HepG2 (cell line): ENCODE data around the gene CHMP1A. TPM values are rescaled to one million over a fixed set of nuclear protein-coding genes. Genes with fewer than 3 reads are reported as not detected.
A peak's percentile ranks its signal among the peaks of the same experiment; 100 is the strongest.

Experiments used
- GATAD2A ChIP-seq: IDR thresholded peaks from 2 replicates; pipeline ENCODE4 v1.6.1; 2016
- NAIF1 ChIP-seq: sonication (generic); formaldehyde crosslinking; IDR thresholded peaks from 2 replicates; pipeline ENCODE4 v1.5.0; 2020; ENCODE audit warnings: mild to moderate bottlenecking, missing genetic modification reagents, borderline replicate concordance
- PCBP2 ChIP-seq: fragments of 200-400 bp; formaldehyde crosslinking; optimal IDR thresholded peaks from 2 replicates; pipeline ENCODE3; 2018; ENCODE audit warnings: low read length, low read depth; ENCODE audit not compliant: poor library complexity, severe bottlenecking
- RNF2 ChIP-seq: fragments of 450-650 bp; conservative IDR thresholded peaks from 2 replicates; pipeline ENCODE4 v1.6.1; 2016; ENCODE audit warnings: low read depth
- SMYD3 ChIP-seq: sonication (generic); formaldehyde crosslinking; IDR thresholded peaks from 2 replicates; pipeline ENCODE4 v1.8.1; 2023; ENCODE audit warnings: mild to moderate bottlenecking, missing genetic modification reagents
- TBL1XR1 ChIP-seq: fragments of 150-350 bp; IDR thresholded peaks from 2 replicates; pipeline ENCODE4 v1.6.1; 2014; ENCODE audit warnings: borderline replicate concordance, low read length; ENCODE audit not compliant: partially characterized antibody
- TGIF2 ChIP-seq: IDR thresholded peaks from 2 replicates; pipeline ENCODE4 v1.6.1; 2016; ENCODE audit warnings: control low read depth, missing compliant biosample characterization
- ZMAT3 ChIP-seq: sonication (generic); formaldehyde crosslinking; conservative IDR thresholded peaks from 2 replicates; pipeline ENCODE4 v1.7.0; 2021; ENCODE audit warnings: missing genetic modification reagents
- ZNF235 ChIP-seq: sonication (generic); formaldehyde crosslinking; IDR thresholded peaks from 2 replicates; pipeline ENCODE4 v1.8.1; 2023; ENCODE audit warnings: mild to moderate bottlenecking, missing genetic modification reagents, borderline replicate concordance
- ZNF652 ChIP-seq: IDR thresholded peaks from 2 replicates; pipeline ENCODE4 v1.6.1; 2016; ENCODE audit warnings: low read depth, borderline replicate concordance
- ZNF672 ChIP-seq: sonication (generic); formaldehyde crosslinking; IDR thresholded peaks from 2 replicates; pipeline ENCODE4 v1.8.1; 2022; ENCODE audit warnings: missing genetic modification reagents
- ZNF703 ChIP-seq: sonication (generic); formaldehyde crosslinking; IDR thresholded peaks from 2 replicates; pipeline ENCODE4 v1.5.1; 2020; ENCODE audit warnings: missing genetic modification reagents, mild to moderate bottlenecking, moderate library complexity, borderline replicate concordance
- ZNF737 ChIP-seq: sonication (generic); formaldehyde crosslinking; IDR thresholded peaks from 2 replicates; pipeline ENCODE4 v1.5.0; 2020; ENCODE audit warnings: missing genetic modification reagents, mild to moderate bottlenecking, borderline replicate concordance
- polyA plus RNA-seq, 8 experiments: library from polyadenylated mRNA; depleted of rRNA in 3 of 8; stranded (reverse) in 7 of 8; unstranded in 1 of 8; fragments of >200 nt; fragmentation: Illumina TruSeq in 4 of 8; extraction: Trizol in 4 of 8; gene quantifications; 2 replicates each; pipeline versions ENCODE4 v1.2.1 to v1.2.3, GENCODE V29; 2011 to 2016; ENCODE audit warnings: low read depth in 4 of 8, missing spikeins in 1 of 8, mixed read lengths in 1 of 8; ENCODE audit not compliant: insufficient read depth in 1 of 8
- total RNA-seq, 5 experiments: library from RNA; depleted of rRNA; stranded (reverse); fragments of >200 nt; fragmentation: Illumina TruSeq; extraction: Trizol; gene quantifications; 2 replicates each; pipeline ENCODE4 v1.2.3, GENCODE V29; 2016; ENCODE audit warnings: low read depth in 1 of 5
- TF ChIP-seq, protein P1 (sequence below): sonication (generic); formaldehyde crosslinking; IDR thresholded peaks from 2 replicates; pipeline ENCODE4 v1.5.0; 2020; ENCODE audit warnings: mild to moderate bottlenecking, missing genetic modification reagents
- TF ChIP-seq, protein P2 (sequence below), 2 experiments: sonication (generic) in 1 of 2; formaldehyde crosslinking in 1 of 2; IDR thresholded peaks; 2 replicates each; pipeline versions ENCODE4 v1.4.0 to v1.6.1; 2016 to 2020; ENCODE audit warnings: borderline replicate concordance in 1 of 2, low read depth in 1 of 2, mild to moderate bottlenecking in 1 of 2, missing genetic modification reagents in 1 of 2
- TF ChIP-seq, protein P3 (sequence below): sonication (generic); formaldehyde crosslinking; IDR thresholded peaks from 2 replicates; pipeline ENCODE4 v1.5.0; 2020; ENCODE audit warnings: missing genetic modification reagents
- TF ChIP-seq, protein P4 (sequence below): sonication (generic); formaldehyde crosslinking; IDR thresholded peaks from 2 replicates; pipeline ENCODE4 v1.5.0; 2020; ENCODE audit warnings: missing genetic modification reagents
- TF ChIP-seq, protein P5 (sequence below): IDR thresholded peaks from 2 replicates; pipeline ENCODE4 v1.6.1; 2016; ENCODE audit warnings: missing biosample characterization, missing genetic modification reagents, low read depth

The CHMP1A gene
- total and polyA plus RNA-seq, 2 of the 13 experiments (the other 11 are each of a cell fraction or from before 2014, with no cell fraction given): 69.4 to 73.3 TPM

DNA sequence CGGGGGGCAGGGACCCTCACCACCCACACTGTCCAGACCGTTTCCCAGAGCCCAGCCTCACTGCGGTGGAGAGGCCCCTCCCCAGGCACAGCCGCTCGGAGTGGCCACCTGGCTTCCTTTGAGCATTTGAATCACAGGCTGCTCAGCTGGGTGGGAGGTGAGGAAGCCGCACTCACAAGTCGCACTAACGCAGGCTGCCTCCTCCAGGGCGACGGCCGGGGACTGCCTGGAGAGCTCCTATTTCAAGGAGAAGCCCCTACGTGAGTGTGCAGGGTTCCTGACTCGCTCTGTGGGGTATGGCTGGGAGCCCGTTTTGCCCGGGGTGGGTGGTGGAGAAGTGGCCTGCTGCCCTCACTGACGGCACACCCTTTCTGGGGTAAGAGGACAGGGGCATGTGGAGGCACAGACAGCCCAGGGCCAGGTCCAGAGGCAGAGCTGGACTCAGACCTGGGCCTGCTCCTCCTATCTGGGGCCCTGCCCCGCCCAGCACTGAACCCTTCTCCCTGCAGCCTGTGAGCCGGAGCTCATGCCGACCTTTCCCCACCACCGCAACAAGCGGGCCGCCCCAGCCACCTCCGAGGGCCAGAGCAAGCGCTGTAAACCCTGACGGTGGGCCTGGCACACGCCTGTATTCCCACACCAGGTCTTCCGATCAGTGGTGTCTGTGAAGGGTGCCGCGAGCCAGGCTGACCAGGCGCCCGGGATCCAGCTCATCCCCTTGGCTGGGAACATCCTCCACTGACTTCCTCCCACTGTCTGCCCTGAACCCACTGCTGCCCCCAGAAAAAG is 37.8 kb upstream of the CHMP1A start (continued):
- TF ChIP-seq, protein P1, sequence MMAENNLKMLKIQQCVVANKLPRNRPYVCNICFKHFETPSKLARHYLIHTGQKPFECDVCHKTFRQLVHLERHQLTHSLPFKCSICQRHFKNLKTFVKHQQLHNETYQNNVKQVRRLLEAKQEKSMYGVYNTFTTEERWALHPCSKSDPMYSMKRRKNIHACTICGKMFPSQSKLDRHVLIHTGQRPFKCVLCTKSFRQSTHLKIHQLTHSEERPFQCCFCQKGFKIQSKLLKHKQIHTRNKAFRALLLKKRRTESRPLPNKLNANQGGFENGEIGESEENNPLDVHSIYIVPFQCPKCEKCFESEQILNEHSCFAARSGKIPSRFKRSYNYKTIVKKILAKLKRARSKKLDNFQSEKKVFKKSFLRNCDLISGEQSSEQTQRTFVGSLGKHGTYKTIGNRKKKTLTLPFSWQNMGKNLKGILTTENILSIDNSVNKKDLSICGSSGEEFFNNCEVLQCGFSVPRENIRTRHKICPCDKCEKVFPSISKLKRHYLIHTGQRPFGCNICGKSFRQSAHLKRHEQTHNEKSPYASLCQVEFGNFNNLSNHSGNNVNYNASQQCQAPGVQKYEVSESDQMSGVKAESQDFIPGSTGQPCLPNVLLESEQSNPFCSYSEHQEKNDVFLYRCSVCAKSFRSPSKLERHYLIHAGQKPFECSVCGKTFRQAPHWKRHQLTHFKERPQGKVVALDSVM (CRISPR knock-in tag): peak; percentile 52; the same call in 1 of the 2 replicates
- TF ChIP-seq TGIF2 (CRISPR knock-in tag): no peak
- no peak for TF ChIP-seq NAIF1
- no peak for TF ChIP-seq GATAD2A
- TF ChIP-seq ZNF672 (CRISPR knock-in tag): no peak
- no peak for TF ChIP-seq PCBP2
- TF ChIP-seq, protein P2, sequence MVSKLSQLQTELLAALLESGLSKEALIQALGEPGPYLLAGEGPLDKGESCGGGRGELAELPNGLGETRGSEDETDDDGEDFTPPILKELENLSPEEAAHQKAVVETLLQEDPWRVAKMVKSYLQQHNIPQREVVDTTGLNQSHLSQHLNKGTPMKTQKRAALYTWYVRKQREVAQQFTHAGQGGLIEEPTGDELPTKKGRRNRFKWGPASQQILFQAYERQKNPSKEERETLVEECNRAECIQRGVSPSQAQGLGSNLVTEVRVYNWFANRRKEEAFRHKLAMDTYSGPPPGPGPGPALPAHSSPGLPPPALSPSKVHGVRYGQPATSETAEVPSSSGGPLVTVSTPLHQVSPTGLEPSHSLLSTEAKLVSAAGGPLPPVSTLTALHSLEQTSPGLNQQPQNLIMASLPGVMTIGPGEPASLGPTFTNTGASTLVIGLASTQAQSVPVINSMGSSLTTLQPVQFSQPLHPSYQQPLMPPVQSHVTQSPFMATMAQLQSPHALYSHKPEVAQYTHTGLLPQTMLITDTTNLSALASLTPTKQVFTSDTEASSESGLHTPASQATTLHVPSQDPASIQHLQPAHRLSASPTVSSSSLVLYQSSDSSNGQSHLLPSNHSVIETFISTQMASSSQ (IDR thresholded peaks at IDR 0.05; ENCODE audit: low read depth): no peak
- TF ChIP-seq, protein P2 (CRISPR knock-in tag; IDR thresholded peaks at IDR 0.05; ENCODE audit: borderline replicate concordance): no peak; the same call in 1 of the 2 replicates
- no peak for TF ChIP-seq ZNF737 (CRISPR knock-in tag)
- no peak for TF ChIP-seq ZNF235 (CRISPR knock-in tag)
- no peak for TF ChIP-seq RNF2
- TF ChIP-seq, protein P3, sequence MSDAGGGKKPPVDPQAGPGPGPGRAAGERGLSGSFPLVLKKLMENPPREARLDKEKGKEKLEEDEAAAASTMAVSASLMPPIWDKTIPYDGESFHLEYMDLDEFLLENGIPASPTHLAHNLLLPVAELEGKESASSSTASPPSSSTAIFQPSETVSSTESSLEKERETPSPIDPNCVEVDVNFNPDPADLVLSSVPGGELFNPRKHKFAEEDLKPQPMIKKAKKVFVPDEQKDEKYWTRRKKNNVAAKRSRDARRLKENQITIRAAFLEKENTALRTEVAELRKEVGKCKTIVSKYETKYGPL (CRISPR knock-in tag): no peak
- TF ChIP-seq TBL1XR1: no peak
- TF ChIP-seq, protein P4, sequence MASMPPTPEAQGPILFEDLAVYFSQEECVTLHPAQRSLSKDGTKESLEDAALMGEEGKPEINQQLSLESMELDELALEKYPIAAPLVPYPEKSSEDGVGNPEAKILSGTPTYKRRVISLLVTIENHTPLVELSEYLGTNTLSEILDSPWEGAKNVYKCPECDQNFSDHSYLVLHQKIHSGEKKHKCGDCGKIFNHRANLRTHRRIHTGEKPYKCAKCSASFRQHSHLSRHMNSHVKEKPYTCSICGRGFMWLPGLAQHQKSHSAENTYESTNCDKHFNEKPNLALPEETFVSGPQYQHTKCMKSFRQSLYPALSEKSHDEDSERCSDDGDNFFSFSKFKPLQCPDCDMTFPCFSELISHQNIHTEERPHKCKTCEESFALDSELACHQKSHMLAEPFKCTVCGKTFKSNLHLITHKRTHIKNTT (CRISPR knock-in tag): no peak
- 0 out of 2 replicates have a peak, but pooled peaks have one; percentile 27 for TF ChIP-seq ZNF703 (CRISPR knock-in tag)
- no peak for TF ChIP-seq ZNF652 (CRISPR knock-in tag)
- TF ChIP-seq SMYD3 (CRISPR knock-in tag): no peak
- TF ChIP-seq, protein P5, sequence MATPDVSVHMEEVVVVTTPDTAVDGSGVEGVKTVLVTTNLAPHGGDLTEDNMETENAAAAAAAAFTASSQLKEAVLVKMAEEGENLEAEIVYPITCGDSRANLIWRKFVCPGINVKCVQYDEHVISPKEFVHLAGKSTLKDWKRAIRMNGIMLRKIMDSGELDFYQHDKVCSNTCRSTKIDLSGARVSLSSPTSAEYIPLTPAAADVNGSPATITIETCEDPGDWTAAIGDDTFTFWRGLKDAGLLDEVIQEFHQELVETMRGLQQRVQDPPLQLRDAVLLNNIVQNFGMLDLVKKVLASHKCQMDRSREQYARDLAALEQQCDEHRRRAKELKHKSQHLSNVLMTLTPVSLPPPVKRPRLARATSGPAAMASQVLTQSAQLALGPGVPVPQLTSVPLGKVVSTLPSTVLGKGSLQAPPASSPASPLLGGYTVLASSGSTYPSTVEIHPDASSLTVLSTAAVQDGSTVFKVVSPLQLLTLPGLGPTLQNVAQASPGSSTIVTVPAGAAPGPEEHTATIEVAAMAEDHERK (CRISPR knock-in tag): no peak
- no peak for TF ChIP-seq ZMAT3 (CRISPR knock-in tag)
